Measurements from ENCODE around the gene EHMT1.

EHMT1 gene

DNA sequence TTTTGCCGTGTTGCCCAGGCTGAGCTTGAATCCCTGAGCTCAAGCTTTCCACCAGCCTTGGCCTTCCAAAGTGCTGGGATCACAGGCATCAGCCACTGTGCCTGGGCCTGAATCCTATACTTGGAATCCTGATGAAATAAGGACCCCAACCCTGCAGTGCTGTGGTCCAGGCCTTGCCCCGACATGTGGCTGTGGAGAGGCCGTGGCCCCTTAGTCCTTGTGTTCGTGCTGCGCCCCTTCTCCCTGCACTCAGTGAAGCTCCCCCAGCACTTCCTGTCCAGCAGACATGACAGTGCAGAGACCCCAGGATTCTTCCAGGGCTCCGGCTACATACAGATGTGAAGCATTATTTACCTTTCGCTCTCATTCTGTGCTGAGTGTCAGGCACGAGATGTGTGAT, 52.9 kb downstream of the EHMT1 start:
- H3K27me3 ChIP-seq (ENCODE audit: insufficient read depth, poor library complexity, severe bottlenecking): no peaks in the 10 kb centered on the region
- ATAC-seq (ENCODE audit: low read depth) (no peak), DNase-seq (ENCODE audit: low spot score) (no peak)
- TF ChIP-seq, protein P1, sequence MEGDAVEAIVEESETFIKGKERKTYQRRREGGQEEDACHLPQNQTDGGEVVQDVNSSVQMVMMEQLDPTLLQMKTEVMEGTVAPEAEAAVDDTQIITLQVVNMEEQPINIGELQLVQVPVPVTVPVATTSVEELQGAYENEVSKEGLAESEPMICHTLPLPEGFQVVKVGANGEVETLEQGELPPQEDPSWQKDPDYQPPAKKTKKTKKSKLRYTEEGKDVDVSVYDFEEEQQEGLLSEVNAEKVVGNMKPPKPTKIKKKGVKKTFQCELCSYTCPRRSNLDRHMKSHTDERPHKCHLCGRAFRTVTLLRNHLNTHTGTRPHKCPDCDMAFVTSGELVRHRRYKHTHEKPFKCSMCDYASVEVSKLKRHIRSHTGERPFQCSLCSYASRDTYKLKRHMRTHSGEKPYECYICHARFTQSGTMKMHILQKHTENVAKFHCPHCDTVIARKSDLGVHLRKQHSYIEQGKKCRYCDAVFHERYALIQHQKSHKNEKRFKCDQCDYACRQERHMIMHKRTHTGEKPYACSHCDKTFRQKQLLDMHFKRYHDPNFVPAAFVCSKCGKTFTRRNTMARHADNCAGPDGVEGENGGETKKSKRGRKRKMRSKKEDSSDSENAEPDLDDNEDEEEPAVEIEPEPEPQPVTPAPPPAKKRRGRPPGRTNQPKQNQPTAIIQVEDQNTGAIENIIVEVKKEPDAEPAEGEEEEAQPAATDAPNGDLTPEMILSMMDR (IDR thresholded peaks at IDR 0.05; ENCODE audit: poor library complexity, severe bottlenecking): no peak
- H3K36me3 ChIP-seq (ENCODE audit: low read depth): no peaks in the 10 kb centered on the region
- H3K9me3 ChIP-seq (ENCODE audit: severe bottlenecking): no peaks in the 10 kb centered on the region
- no peak overlapping the region for H3K27ac ChIP-seq (ENCODE audit: poor library complexity, severe bottlenecking)
- H3K4me1 ChIP-seq (ENCODE audit: insufficient read depth, poor library complexity, severe bottlenecking): no peaks in the 10 kb centered on the region
- H3K4me3 ChIP-seq (ENCODE audit: severe bottlenecking): no peak overlapping the region

DNA sequence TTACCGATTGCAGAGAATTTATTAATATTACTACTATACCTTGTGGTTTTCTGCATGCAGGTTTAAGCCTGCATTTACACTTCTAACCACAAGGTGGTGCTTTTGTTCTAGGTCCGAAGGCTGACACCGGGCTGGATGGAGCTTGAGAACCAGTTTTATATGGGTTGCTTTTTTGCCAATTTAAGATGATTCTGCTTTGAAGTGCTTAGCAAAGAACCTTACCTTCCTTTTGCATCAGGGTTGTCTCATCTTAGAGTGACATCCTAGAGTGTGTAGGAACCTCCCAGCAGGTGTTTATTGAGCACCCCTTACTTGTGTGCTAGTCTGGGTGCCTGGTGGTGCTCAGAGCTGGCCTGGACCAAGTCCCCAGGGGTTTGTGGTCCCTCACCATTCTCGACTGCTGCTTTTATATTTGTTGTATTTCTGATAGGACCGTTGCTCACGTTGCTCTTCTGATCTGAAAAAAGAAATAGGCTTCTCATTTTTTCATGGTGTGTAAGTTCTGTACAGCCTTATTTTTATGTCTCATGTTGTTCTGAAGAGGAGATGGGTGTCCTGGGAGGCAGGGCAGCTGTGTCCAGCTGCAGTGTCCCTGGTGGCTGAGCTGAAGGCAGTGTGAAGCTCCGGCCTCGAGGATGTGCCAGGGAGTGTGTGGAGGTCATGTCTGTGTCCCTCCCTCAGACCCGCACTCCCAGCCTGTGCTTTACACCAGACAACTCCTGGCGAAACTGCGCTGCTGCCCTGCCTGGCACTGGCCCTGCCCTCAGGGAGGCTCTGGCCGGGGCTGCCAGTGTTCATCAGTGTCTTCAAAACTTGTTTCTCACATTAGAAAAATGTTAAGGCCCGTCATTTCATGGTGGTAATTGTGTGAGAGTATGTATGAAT, 54.3 kb downstream of the EHMT1 start:
- Histone ChIP-seq H3K4me1 (ENCODE audit: insufficient read depth, poor library complexity, severe bottlenecking) (no peaks in the 10 kb centered on the region), H3K9me3 (ENCODE audit: severe bottlenecking) (no peaks in the 10 kb centered on the region), H3K36me3 (ENCODE audit: low read depth) (peaks cover 7% of the 10 kb centered on the region; the same call in 1 of the 2 replicates), H3K4me3 (ENCODE audit: severe bottlenecking) (no peak overlapping the region), H3K27ac (ENCODE audit: poor library complexity, severe bottlenecking) (no peak overlapping the region), H3K27me3 (ENCODE audit: insufficient read depth, poor library complexity, severe bottlenecking) (no peaks in the 10 kb centered on the region)
- DNase-seq (ENCODE audit: low spot score) (no peak), ATAC-seq (ENCODE audit: low read depth) (peak; percentile 77)
- TF ChIP-seq, protein P1 (IDR thresholded peaks at IDR 0.05; ENCODE audit: poor library complexity, severe bottlenecking): peak; percentile 92

DNA sequence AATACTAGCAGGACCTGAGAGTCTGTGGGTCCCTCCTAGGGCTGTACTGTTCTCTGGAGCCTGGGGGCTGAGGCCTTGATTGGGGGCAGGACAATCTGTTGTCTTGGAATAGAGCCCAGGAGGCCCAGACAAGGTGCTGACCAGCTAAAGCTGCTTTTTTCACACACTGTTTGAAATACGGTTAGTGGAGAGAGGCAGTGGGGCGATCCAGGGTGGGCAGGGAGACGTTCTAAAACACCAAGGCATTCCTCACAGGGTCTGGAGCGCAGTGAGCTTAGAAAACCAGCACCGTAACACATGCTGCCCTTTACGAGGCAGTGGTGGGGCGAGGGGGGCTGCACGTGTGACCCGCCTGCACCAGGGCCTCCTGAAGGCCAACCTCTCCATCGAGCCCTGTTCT, 55.1 kb downstream of the EHMT1 start:
- Histone ChIP-seq H3K27me3 (ENCODE audit: insufficient read depth, poor library complexity, severe bottlenecking) (no peaks in the 10 kb centered on the region), H3K4me3 (ENCODE audit: severe bottlenecking) (no peak overlapping the region), H3K27ac (ENCODE audit: poor library complexity, severe bottlenecking) (no peak overlapping the region), H3K9me3 (ENCODE audit: severe bottlenecking) (no peaks in the 10 kb centered on the region), H3K36me3 (ENCODE audit: low read depth) (peaks cover 12% of the 10 kb centered on the region; the same call in 1 of the 2 replicates), H3K4me1 (ENCODE audit: insufficient read depth, poor library complexity, severe bottlenecking) (no peaks in the 10 kb centered on the region)
- ATAC-seq (ENCODE audit: low read depth): no peak
- no peak for DNase-seq (ENCODE audit: low spot score)
- TF ChIP-seq, protein P1 (IDR thresholded peaks at IDR 0.05; ENCODE audit: poor library complexity, severe bottlenecking): no peak

DNA sequence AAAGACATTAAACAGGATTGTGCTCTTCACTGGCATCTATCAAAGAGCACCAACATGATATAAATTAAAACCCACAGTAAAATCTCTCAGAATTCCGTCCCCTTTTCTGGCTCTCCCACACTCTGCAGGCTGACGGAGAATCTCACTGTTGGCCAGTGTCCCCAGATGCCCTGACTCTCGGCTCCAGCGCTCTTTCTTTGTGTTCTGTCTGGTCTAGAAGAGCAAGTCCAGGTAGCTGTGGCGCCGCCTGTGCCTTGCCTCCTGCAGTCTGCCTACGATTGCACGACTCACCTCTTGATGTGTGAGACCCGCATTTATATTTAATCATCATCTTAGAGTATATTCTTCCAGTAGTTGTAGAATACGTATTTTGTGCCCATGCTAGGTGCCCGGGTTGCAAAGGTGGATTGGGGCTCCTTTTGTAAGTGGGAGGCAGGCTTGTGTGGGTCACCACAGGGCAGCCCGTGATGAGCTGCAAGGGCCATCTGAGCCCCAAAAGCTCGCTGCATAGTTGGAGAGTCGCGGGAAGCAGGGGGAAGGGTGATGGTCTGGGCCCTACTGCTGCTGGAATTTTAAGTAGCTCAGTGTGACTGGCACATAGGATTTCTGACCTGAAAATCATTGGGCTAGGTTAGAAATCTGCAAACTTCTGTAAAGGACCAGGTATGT, 55.6 kb downstream of the EHMT1 start:
- Histone ChIP-seq H3K36me3 (ENCODE audit: low read depth) (peaks cover 12% of the 10 kb centered on the region; the same call in 1 of the 2 replicates), H3K4me3 (ENCODE audit: severe bottlenecking) (no peak overlapping the region), H3K27ac (ENCODE audit: poor library complexity, severe bottlenecking) (no peak overlapping the region), H3K27me3 (ENCODE audit: insufficient read depth, poor library complexity, severe bottlenecking) (no peaks in the 10 kb centered on the region), H3K4me1 (ENCODE audit: insufficient read depth, poor library complexity, severe bottlenecking) (no peaks in the 10 kb centered on the region), H3K9me3 (ENCODE audit: severe bottlenecking) (no peaks in the 10 kb centered on the region)
- ATAC-seq (ENCODE audit: low read depth): no peak
- DNase-seq (ENCODE audit: low spot score): no peak
- TF ChIP-seq, protein P1 (IDR thresholded peaks at IDR 0.05; ENCODE audit: poor library complexity, severe bottlenecking): no peak

Data from RWPE2 (cell line).